DMS153 treated with DMSO at 0.1 percent for 48 hours (cell line): ENCODE results near the gene CCDC170.

Experiments
- DNase-seq: peaks from one replicate; lab custom pipeline; 2025; ENCODE audit not compliant: unreplicated experiment; lab: John Stamatoyannopoulos, UW

The CCDC170 gene

GRCh38 chr6:151616600-151616999 lies 122.8 kb downstream of the CCDC170 start:
- no peak for DNase-seq

- no peak for DNase-seq
These were observed 123.7 kb downstream of the CCDC170 start for GRCh38 chr6:151617539-151617938.

DNA sequence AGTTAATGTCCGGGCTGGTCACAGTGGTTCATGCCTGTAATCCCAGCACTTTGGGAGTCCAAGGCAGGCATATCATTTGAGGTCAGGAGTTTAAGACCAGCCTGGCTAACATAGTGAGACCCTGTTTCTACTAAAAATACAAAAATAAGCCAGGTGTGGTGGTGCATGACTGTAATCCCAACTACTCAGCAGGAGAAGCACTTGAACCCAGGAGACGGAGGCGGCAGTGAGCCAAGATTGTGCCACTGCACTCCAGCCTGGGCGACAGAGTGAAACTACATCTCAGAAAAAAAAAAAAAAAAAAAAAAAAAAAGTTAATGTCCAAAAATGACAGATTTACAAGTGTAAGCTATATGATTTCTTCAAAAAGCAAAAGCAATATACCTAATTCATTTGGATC lies 124.9 kb downstream of the CCDC170 start:
- DNase-seq, result no peak

DNA sequence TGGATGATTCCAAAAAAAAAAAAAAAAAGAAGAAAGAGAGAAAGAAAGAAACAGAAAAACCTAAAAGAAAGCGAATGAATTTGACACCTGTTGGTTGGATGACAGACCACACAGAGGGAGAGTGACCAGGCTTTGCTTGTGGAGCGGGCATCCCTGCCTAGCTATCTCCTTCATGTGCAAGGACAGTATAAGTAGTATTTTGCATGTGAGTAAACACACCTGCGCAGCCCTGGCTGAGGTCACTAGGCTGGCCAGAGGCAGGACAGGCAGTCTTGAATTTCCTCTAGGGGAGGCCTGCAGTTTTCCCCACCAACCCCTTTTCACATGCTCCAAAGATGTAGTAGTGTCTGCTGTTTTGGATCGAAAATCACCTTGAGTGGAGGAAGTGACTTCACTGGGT lies 126.4 kb downstream of the CCDC170 start:
- no peak for DNase-seq

DNA sequence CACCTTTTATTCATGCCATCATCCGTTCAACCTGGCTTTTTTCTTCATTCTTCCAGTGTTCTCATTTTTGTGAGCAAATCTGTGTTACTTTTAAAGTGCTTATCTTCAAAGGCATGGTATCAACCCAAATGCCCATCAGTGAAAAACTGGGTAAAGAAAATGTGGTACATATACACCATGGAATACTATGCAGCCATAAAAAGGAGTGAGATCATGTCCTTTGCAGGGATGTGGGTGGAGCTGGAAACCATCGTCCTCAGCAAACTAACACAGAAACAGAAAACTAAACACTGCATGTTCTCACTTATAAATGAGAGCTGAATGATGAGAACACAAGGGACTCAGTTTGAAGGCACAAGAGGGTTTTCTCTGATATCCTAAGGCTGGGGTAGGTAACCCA lies 130.3 kb downstream of the CCDC170 start:
- no peak for DNase-seq

- no peak for DNase-seq
These were observed 130.7 kb downstream of the CCDC170 start for GRCh38 chr6:151624481-151624880.

DNA sequence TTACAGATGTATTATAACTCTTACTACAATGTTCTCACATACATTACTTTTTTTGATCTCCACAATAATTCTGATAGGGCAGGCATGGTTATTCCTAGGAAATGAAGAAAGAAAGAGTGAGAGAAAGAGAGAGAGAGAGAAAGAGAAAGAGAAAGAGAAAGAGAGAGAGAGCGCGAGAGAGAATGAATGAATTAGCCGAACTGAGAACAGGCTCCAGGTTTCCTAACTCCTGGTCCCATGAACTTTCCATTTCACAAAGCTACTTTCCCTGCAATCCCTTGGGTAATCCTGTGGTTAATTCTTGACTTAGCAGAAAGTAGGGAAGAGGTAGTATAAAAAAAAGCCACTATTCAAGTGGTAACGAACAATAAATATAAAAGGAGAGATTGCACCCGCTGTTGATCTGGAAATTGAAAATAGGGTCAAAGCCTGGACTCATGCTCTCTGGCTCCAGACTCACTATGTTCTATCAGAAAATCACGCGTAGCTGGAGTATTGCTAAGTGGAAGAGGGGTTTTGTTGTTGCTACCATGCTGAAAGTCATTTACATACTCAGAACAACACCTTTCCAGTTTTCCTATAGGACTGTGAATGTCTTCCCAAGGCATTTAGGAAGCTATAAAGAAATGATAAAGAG lies 131.2 kb downstream of the CCDC170 start:
- no peak for DNase-seq

GRCh38 chr6:151627689-151628444 lies 134.1 kb downstream of the CCDC170 start:
- DNase-seq, result no peak

GRCh38 chr6:151629791-151630190 lies 136.0 kb downstream of the CCDC170 start:
- no peak for DNase-seq

- DNase-seq, result no peak
These were observed 136.6 kb downstream of the CCDC170 start for GRCh38 chr6:151630387-151630786.

DNA sequence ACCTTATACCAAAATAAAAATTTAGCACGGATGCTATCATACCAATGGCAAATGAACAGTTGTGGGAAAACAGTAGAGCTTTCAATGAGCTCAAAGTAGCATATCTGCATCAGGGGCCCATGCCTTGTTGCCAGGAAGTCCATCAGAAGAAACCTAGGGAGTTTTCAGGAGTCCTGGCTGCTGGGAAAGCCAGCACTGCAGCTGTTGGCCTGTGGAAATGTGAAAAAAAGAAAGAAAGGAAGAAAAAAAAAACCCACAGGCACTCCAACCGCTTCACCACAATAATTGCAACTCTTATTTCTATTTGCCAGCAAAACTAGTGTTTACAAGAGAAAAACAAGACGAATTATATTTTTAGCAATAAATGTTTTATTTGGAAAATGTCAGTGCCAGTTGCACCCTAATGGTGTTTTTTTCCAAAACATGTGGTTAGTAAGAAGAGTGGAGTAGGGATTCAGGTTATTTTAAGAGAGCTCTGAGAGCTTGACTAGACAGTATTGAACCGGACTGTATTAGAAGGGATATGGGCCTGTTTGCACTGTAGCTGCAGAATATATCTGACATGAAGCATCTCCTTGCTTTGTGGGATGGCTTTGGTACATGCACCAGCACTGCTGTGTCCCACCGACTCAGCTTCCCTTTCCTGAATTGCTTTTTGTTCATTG lies 137.3 kb downstream of the CCDC170 start:
- no peak for DNase-seq

GRCh38 chr6:151632415-151632987 lies 138.7 kb downstream of the CCDC170 start:
- DNase-seq, result no peak

DNA sequence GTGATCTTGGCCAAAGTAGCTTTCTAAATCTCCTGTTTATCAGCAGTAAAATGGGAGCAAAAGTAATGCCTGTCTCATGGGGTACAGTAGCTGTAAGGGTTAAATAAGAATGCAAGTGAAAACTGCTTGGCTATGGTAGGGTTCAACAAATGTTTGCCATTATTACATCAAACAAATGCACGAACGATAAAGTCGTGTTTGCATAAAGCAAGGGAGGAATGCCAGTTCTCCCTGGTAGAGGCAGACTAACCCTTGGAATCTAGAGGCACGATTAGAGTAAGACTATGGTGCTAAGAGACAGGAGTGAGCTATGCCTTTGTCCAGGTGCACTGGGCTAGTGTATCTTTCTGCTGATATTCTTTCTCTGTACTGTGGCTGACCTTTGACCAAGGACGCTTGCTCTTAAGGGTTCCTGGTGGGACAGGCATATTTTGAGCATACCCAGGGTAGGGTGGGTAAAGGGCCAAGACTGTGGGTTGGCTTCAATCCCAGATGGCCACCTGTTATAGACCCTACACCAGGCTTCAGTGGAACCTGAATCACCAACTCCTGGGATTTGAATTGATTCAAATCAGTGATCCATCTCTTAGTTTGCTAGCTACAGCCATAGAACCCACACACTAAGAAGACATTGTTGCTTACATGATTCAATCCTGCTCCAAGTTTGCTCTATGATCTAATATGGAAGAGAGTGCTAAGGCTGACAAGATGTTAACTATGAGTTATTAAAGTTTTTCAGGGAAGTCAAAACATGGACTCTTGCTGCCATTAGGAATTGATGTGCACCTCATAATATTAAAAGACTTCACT lies 139.9 kb downstream of the CCDC170 start:
- no peak for DNase-seq

GRCh38 chr6:151634336-151634720 lies 140.5 kb downstream of the CCDC170 start:
- DNase-seq, result no peak

DNA sequence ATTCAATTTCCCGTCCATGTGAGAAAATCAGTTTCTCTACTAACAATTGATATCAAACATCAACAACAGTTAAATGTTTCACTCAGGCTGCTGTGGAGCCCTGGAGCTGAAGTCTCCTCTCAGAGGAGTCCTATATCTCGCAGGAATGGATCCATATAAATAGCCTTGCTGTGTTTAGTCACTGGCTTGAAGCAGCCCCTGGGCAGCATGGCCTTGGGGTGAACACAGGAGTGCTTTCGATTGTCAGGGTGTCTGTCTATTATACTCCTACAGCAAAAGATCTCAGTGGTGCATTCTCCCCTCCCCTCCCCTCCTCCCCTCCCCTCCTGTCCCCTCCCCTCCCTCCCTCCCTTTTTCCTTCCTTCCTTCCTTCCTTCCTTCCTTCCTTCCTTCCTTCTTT lies 141.9 kb downstream of the CCDC170 start:
- DNase-seq, result no peak

GRCh38 chr6:151637814-151638213 lies 144.0 kb downstream of the CCDC170 start:
- no peak for DNase-seq

GRCh38 chr6:151639750-151640149 lies 145.9 kb downstream of the CCDC170 start:
- no peak for DNase-seq

GRCh38 chr6:151641028-151641427 lies 147.2 kb downstream of the CCDC170 start:
- DNase-seq, result no peak

DNA sequence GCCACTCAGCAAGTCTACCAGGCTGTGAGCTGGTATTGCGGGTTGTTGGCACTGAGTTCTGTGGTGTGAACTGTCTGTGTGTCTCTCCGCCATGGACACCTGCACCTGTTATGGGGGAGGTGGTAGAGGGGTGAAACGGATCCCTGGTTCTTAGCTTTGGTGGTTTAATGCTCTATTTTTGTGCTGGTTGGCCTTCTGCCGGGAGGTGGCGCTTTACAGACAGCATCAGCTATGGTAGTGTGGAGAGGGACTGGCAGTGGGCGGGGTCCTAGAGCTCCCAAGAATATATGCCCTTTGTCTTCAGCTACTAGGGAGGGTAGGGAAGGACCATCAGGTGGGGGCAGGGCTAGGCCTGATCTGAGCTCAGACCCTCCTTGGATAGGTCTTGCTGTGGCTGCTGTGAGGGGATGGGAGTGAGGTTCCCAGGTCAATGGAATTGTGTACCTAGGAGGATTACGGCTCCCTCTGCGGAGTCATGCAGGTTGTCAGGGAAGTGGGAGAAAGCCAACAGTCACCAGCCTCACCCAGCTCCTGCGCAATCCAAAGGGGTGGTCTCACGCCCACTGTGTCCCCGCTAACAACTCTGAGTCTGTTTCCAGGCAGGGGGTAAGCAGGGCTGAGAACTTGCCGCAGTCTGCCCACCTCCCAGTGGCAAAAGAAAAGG lies 154.3 kb downstream of the CCDC170 start:
- DNase-seq, result no peak

DNA sequence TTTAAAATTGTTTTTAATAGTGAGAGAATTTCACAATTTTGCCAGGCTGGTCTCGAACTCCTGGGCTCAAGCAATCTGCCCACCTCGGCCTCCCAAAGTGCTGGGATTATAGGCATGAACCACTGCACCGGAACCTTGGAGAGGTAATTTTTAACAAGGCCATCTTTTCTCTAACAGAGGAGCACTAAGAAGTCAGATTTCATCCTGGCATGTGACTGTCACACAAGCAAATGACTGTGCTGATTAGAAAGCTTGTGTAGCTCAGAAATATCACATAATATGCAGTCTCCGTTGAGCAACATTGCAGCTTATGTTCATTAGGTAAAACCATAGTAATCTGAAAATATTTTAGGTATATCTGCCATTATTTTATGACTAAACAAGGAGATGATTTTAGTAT lies 156.0 kb downstream of the CCDC170 start:
- DNase-seq, result no peak

DNA sequence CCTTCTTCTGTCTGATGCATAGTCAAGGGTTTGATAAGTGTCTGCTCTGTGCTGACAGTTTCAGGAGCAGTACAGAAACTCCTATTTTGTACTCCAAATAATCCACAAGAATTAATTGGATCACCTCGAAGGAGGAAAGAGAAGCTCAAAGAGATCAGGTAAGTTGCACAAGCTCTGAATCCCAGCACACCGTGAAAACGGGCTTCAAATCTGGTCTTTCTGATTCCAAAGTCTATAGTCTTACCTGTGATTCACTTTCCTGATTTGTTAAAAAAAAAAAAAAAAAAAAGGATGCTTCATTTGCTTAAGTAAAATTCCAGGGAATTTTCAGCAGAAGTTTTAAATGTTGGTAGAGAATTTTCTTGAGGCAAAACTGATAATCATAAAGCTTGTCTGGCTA lies 157.8 kb downstream of the CCDC170 start:
- DNase-seq, result no peak
